NCI-H69 (cell line): ENCODE measurements around the gene PYDC1.
"Not testable (repeated sequence)": the region's sequence is repeated elsewhere in the genome, so short reads cannot be mapped to it uniquely, and the experiment has no call there.

ENCODE experiments used
- DNase-seq: peaks from one replicate; lab custom pipeline; 2025; lab: John Stamatoyannopoulos, UW

PYDC1 gene

GRCh38 chr16:31221357-31222160 is 4.6 kb upstream of the PYDC1 start:
- peak; percentile 52 for DNase-seq

DNA sequence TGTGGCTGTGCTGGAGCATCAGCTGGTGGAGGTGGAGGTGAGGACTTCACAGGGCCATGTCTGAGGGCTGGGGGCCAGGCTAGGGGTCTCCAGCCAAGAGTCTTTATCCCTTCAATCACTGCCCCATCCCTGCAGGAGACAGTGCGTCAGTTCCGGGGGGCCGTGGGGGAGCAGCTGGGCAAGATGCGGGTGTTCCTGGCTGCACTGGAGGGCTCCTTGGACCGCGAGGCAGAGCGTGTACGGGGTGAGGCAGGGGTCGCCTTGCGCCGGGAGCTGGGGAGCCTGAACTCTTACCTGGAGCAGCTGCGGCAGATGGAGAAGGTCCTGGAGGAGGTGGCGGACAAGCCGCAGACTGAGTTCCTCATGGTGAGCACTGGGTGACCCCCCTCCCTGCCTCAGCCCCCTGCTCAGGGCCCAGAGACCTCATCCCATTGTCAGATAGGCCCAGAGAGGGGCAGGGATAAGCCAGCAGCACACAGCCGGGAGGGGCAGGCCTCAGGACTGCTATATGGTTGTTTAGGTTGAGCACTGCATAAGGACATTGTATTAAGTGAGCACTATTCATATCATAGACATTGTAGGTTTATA is 2.3 kb upstream of the PYDC1 start:
- DNase-seq, result no peak

- DNase-seq, result no peak
Observed at GRCh38 chr16:31217136-31217530, 198 bp upstream of the PYDC1 start.

DNA sequence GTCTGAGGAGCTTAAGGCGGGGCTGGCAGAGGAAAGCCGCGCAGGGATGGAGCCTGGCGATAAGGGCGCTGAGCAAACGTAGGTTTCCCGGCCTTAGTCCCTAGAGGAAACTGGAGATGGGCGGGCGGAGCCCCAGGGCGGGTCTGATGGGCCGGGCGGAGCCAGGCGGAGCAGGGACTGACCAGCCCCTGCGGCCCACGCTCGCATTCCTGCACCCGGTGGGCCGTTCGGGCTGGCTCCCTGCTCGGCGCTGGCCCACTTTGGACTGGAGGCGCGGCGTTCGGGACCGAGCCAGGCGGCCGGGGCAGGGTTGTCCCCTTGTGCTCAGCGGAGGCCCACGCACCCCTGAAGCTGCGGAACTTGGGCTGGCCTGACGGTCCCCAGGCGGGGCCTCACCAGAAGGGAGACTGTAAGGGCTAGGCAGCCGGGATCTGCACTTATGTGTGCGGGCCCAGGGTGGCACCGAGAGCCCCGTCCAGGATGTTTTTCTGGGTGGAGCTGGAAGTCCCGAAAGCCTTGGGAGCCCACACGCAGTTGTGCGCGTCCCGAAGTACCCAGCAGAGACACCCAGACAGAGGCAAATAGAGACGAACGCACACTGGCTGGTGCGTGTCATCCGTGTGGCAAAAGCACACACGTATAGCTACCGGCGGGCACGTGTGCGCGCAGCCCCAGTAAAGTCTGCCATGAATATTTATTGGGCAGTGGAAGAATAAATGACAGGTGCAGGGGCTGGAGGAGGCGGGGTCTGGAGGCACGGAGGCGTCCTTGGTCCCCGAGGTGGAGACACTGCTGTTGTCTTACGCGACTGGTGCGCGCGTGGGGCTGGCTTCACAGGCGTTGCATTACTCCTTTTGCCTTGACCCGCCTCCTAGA is 1.4 kb downstream of the PYDC1 start:
- peak; percentile 79 for DNase-seq

DNA sequence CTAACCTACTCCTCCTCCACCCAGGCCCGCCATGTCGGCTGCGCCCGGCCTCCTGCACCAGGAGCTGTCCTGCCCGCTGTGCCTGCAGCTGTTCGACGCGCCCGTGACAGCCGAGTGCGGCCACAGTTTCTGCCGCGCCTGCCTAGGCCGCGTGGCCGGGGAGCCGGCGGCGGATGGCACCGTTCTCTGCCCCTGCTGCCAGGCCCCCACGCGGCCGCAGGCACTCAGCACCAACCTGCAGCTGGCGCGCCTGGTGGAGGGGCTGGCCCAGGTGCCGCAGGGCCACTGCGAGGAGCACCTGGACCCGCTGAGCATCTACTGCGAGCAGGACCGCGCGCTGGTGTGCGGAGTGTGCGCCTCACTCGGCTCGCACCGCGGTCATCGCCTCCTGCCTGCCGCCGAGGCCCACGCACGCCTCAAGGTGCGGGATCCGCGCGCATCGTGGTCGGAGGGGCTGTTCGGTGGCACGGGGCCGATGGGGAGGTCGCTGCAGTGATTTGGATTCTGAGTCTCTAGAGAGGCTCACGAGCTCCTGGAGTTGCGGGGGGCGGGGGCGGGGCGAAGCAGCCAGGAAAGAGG is 2.1 kb downstream of the PYDC1 start:
- peak; percentile 73 for DNase-seq

GRCh38 chr16:31213877-31214707 is 2.8 kb downstream of the PYDC1 start, which contains the start of gene TRIM72:
Gene TRIM72, plus strand, starts transcription at chr16:31214119. Its CDS starts 620 bp downstream, at chr16:31214739.
- no peak for DNase-seq

- no peak for DNase-seq
Observed at GRCh38 chr16:31213342-31213741, 3.6 kb downstream of the PYDC1 start.

GRCh38 chr16:31206776-31207175 is 10.2 kb downstream of the PYDC1 start:
- no peak for DNase-seq

GRCh38 chr16:31204871-31205666 is 11.9 kb downstream of the PYDC1 start:
- DNase-seq, result no peak

- DNase-seq, result peak; percentile 63
Observed at GRCh38 chr16:31202414-31203375, 14.2 kb downstream of the PYDC1 start, which contains the start of gene PYCARD. Gene PYCARD, minus strand, starts transcription at chr16:31202760. Its CDS starts 70 bp downstream, at chr16:31202690.

GRCh38 chr16:31201582-31202413 is 15.1 kb downstream of the PYDC1 start:
- peak; percentile 63 for DNase-seq

DNA sequence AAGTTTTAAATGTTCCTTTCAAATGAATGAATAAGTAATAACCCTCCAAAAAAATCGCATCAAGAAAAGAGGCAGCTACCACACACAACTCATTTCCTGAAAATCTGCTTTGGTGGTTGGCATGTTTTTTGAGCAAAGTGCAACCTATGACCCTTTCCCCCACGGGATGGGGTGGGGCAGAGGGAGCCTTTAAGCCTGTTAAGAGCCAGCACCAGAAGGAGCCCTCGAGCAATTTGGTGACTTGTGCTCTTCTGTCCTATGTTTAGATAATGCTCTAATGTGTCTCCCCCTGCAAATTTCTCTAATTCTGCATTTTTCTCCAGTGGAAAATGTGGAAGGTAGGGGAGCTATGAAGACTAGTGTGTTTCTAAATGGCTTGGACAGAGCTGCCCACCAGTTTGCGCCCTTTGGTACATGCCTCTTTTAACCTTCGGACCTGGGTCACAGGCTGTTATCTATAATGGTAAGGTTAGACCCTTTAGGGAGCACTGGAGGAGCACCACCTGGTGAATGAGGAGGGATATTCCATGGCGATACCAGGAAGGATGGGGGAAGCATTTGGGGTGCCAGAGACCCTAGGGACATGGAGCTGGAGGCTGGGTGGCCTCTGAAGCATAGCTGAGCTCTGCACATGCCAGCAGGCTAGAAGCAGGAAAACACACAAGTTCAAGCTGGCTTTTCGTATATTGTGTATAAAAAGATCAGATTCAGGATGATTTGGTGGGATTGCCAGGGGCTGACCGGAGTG is 15.9 kb downstream of the PYDC1 start:
- peak; percentile 36 for DNase-seq

GRCh38 chr16:31200111-31200510 is 16.8 kb downstream of the PYDC1 start:
- DNase-seq, result not testable (repeated sequence)

- DNase-seq, result no peak
Observed at GRCh38 chr16:31199430-31200041, 17.4 kb downstream of the PYDC1 start.

- DNase-seq, result no peak
Observed at GRCh38 chr16:31198207-31198882, 18.6 kb downstream of the PYDC1 start.

- no peak for DNase-seq
Observed at GRCh38 chr16:31196324-31197088, 20.4 kb downstream of the PYDC1 start.
